ENCODE results near the gene ATG10.
"Not testable (repeated sequence)": the region's sequence is repeated elsewhere in the genome, so short reads cannot be mapped to it uniquely, and the experiment has no call there.

ATG10 gene

DNA sequence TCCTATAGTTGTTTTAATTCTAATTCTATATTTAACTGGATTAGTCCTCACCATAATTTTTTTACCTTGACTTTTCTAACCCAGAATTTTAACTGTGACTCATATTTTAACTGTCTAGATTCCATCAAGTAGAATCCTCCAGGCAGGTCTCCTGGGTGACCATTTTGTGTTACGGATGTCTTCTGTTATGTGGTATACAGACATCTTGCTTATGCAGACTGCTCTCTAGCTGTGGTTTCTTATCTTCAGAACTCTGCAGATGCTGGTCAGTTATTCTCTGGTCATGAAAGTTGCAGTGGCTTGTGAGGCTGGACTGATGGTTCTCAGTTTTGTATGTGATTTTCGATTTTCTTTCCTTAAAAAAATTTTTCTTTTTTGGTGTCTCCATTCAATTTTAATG is 139.4 kb downstream of the ATG10 start:
- in situ Hi-C loops (cut with MboI; ENCODE audit: low sequenced_read_pairs), result no loop called here

DNA sequence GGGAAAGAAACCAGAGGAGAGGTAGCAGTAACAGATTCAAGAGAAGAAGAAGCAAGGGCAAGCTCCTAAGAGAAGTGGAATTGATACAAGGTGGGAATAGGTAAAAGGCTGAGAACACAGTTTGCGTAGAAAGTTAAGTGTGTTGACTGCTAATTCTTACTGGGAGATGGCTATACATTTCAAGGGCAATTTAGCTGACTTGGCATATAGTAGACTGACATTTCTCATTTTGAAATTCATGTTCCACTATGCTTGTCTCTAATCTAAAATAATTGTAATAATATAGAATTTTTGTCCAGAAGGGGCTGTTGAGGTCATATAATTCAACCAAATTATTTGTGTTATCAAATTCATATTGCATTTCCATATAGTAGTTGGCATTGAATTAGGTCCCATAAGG is 144.0 kb downstream of the ATG10 start:
- in situ Hi-C loops (cut with MboI; ENCODE audit: low sequenced_read_pairs), result no loop called here

DNA sequence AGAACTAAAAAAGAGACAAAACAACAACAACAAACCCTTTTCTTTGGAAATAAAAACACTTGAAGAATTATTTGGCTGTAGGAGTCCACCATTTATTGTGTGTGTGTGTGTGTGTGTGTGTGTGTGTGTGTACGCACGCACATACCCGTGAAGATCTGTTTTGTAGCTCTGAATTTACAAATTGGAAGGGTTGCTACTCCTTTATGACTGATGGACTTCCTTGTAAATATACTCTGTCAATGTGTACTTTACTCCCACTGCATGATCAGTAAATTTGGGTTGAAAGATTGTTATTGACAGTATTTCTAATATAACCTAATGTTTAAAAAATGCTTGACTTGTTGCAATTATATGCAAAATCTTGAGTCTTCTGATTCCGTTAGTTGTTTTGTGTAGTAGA is 148.1 kb downstream of the ATG10 start:
- in situ Hi-C loops (cut with MboI; ENCODE audit: low sequenced_read_pairs), result no loop called here

GRCh38 chr5:82129723-82130285 is 158.0 kb downstream of the ATG10 start:
- in situ Hi-C loops (cut with MboI; ENCODE audit: low sequenced_read_pairs), result no loop called here

DNA sequence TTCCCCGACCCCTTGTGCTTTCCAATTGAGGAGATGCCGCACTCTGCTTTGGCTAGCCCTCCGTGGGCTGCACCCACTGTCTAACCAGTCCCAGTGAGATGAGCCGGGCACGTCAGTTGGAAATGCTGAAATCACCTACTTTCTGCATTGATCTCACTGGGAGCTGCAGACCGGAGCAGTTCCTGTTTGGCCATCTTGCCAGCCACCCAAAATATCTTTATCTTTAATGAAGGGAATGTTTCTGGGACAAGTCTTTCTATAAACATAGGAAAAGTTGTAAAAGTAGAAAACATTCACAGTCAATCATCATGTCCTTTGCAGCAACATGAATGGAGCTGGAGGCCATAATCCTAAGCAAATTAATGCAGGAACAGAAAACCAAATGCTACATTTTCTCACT is 158.8 kb downstream of the ATG10 start:
- in situ Hi-C loops (cut with MboI; ENCODE audit: low sequenced_read_pairs), result no loop called here

DNA sequence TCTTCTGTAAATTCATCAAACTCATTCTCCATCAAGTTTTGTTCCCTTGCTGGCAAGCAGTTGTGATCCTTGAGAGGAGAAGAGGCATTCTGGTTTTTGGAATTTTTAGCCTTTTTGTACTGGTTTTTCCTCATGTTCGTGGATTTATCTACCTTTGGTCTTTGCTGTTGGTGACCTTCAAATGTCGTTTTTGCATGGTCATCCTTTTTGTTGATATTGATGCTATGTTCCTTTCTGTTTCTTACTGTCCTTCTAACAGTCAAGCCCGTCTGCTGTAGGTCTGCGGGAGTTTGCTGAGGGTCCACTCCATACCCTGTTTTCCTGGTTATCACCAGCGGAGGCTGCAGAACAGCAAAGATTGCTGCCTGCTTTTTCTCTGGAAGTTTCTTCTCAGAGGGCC is 165.4 kb downstream of the ATG10 start:
- in situ Hi-C loops (cut with MboI; ENCODE audit: low sequenced_read_pairs), result no loop called here

DNA sequence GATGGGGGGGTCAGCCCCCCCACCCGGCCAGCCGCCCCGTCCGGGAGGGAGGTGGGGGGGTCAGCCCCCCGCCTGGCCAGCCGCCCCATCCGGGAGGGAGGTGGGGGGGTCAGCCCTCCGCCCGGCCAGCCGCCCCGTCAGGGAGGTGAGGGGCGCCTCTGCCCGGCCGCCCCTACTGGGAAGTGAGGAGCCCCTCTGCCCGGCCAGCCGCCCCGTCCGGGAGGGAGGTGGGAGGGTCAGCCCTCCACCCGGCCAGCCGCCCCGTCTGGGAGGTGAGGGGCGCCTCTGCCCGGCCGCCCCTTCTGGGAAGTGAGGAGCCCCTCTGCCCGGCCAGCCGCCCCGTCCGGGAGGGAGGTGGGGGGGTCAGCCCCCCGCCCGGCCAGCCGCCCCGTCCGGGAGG is 168.0 kb downstream of the ATG10 start:
- in situ Hi-C loops (cut with MboI; ENCODE audit: low sequenced_read_pairs), result not testable (repeated sequence)

GRCh38 chr5:82142217-82142841 is 170.5 kb downstream of the ATG10 start:
- in situ Hi-C loops (cut with MboI; ENCODE audit: low sequenced_read_pairs), result no loop called here

- in situ Hi-C loops (cut with MboI; ENCODE audit: low sequenced_read_pairs), result no loop called here
Measured at GRCh38 chr5:82142928-82143577, 171.2 kb downstream of the ATG10 start.

GRCh38 chr5:82147860-82148573 is 176.2 kb downstream of the ATG10 start:
- in situ Hi-C loops (cut with MboI; ENCODE audit: low sequenced_read_pairs), result no loop called here

DNA sequence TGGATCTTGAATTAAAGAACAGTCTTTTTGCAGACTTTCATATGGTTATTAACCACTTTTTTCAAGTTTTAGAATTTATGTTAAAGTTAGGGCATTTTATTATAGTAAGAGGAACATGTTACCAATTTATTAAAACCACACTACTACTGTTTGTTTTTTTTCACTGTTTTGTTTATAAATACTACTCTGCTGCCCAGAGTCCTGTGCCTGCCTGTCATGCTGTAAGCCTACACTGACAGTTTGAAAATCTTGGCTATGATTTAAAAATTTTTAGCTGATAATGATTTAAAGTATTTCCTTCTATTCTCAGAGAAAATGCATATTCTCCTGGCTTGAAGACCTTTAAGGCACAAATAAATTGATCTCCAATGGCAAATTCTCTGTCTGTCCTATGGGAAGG is 177.6 kb downstream of the ATG10 start:
- in situ Hi-C loops (cut with MboI; ENCODE audit: low sequenced_read_pairs), result no loop called here

DNA sequence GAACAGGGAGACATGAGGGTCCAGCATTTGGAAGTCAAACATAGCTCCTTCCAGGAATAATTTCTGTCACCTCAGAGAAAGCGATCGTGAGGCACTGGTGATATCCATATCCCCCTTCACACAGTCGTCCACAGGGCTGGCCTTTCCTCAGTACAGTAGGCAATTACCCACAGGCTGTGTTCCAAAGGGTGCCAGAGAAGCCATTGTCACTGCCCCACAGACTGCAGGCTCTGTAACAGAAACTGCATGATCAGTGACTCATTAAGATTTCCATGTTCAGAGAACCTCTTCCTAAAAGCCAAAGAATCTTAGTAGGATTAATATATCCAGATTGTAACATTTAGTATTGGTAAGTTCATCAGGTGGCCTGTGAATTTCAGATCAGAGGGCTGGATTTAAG is 178.7 kb downstream of the ATG10 start:
- in situ Hi-C loops (cut with MboI; ENCODE audit: low sequenced_read_pairs), result no loop called here

DNA sequence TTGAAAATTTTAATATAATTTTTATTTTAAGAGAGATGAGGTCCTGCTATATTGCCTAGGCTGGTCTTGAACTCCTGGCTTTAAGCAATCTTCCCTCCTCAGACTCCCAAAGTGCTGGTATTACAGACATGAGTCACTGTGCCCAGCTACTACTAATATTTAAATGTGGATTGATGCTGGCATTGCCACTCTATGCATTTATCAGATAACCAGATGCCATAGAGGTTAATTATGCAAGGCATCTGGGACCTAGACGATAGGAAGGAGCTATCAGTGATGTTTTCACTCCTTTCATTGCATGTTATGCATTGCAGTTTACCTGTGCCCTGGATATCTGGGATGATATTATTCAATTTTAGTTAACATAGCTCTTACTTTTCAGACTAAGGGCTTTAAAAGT is 179.4 kb downstream of the ATG10 start:
- in situ Hi-C loops (cut with MboI; ENCODE audit: low sequenced_read_pairs), result no loop called here

GRCh38 chr5:82151662-82152061 is 179.8 kb downstream of the ATG10 start:
- in situ Hi-C loops (cut with MboI; ENCODE audit: low sequenced_read_pairs), result no loop called here

- in situ Hi-C loops (cut with MboI; ENCODE audit: low sequenced_read_pairs), result no loop called here
Measured at GRCh38 chr5:82152978-82153481, 181.2 kb downstream of the ATG10 start.

GRCh38 chr5:82154776-82155175 is 183.0 kb downstream of the ATG10 start:
- in situ Hi-C loops (cut with MboI; ENCODE audit: low sequenced_read_pairs), result no loop called here

- in situ Hi-C loops (cut with MboI; ENCODE audit: low sequenced_read_pairs), result no loop called here
Measured at GRCh38 chr5:82155305-82155704, 183.5 kb downstream of the ATG10 start.

- in situ Hi-C loops (cut with MboI; ENCODE audit: low sequenced_read_pairs), result no loop called here
Measured at GRCh38 chr5:82156874-82157273, 185.1 kb downstream of the ATG10 start.

DNA sequence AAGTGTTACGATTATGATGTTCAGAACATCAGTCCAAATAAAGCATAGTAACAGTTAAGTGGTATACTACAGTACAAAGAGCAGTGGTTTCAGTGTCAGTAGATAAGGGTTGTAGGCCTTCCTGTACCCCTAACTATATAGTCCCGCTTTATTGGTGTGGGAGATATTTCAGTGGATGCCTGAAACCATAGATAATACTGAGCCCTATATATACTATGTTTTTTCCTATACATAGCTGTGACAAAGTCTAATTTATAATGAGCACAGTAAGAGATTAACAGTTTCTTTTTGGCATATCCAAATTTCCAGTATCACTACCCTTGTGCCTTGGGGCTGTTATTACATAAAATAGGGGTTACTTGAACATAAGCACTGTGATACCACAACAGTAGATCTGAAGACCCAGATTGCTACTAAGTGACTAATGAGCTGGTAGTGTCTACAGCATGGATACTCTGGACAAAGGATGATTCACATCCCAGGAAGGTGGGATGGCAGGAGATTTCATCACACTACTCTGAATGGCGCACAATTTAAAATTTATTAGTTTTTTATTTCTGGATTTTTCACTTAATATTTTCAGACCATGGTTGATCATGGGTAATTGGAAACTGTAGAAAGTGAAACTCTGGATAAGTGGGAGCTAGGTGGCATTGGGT is 187.1 kb downstream of the ATG10 start:
- in situ Hi-C loops (cut with MboI; ENCODE audit: low sequenced_read_pairs), result no loop called here

GRCh38 chr5:82160948-82161347 is 189.1 kb downstream of the ATG10 start:
- in situ Hi-C loops (cut with MboI; ENCODE audit: low sequenced_read_pairs), result no loop called here

- in situ Hi-C loops (cut with MboI; ENCODE audit: low sequenced_read_pairs), result no loop called here
Measured at GRCh38 chr5:82162573-82162972, 190.8 kb downstream of the ATG10 start.
